ENCODE measurements around the gene SEMA3A.
A peak's percentile ranks its signal among the peaks of the same experiment; 100 is the strongest.

SEMA3A gene

GRCh38 chr7:83952236-83952635 is 242.4 kb downstream of the SEMA3A start:
- H3K4me3 ChIP-seq (ENCODE audit: control insufficient read depth, low read depth, low read length): no peak overlapping the region
- TF ChIP-seq, protein P1, sequence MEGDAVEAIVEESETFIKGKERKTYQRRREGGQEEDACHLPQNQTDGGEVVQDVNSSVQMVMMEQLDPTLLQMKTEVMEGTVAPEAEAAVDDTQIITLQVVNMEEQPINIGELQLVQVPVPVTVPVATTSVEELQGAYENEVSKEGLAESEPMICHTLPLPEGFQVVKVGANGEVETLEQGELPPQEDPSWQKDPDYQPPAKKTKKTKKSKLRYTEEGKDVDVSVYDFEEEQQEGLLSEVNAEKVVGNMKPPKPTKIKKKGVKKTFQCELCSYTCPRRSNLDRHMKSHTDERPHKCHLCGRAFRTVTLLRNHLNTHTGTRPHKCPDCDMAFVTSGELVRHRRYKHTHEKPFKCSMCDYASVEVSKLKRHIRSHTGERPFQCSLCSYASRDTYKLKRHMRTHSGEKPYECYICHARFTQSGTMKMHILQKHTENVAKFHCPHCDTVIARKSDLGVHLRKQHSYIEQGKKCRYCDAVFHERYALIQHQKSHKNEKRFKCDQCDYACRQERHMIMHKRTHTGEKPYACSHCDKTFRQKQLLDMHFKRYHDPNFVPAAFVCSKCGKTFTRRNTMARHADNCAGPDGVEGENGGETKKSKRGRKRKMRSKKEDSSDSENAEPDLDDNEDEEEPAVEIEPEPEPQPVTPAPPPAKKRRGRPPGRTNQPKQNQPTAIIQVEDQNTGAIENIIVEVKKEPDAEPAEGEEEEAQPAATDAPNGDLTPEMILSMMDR (conservative IDR thresholded peaks at IDR 0.05; ENCODE audit: control insufficient read depth, insufficient read depth, low read depth, low read length): no peak
- DNase-seq (ENCODE audit: low read depth): no peak

- TF ChIP-seq, protein P1 (conservative IDR thresholded peaks at IDR 0.05; ENCODE audit: control insufficient read depth, insufficient read depth, low read depth, low read length): peak; percentile 56
- no peak overlapping the region for H3K4me3 ChIP-seq (ENCODE audit: control insufficient read depth, low read depth, low read length)
- DNase-seq (ENCODE audit: low read depth): peak; percentile 19
These were observed 247.3 kb downstream of the SEMA3A start for GRCh38 chr7:83947260-83947659.

DNA sequence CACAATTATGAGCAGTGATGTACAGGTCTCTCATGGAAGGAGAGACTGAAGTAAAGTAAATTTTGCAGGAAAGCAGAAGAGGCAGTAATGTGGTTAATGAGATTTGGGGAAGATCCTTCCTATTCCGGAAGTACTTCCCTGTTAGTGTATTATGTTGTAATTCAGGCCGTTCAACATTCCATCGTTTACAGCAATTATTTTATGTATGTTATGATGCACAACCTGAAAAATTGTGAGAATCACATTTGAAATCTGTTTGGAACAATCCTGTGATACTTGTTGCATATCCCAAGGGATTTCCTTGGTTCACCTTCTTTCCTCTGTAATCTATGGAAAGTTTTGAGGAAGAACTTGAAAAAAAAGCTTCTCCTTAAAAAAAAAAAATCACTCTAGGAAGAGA is 247.8 kb downstream of the SEMA3A start:
- no peak for DNase-seq (ENCODE audit: low read depth)
- TF ChIP-seq, protein P1 (conservative IDR thresholded peaks at IDR 0.05; ENCODE audit: control insufficient read depth, insufficient read depth, low read depth, low read length): no peak

DNA sequence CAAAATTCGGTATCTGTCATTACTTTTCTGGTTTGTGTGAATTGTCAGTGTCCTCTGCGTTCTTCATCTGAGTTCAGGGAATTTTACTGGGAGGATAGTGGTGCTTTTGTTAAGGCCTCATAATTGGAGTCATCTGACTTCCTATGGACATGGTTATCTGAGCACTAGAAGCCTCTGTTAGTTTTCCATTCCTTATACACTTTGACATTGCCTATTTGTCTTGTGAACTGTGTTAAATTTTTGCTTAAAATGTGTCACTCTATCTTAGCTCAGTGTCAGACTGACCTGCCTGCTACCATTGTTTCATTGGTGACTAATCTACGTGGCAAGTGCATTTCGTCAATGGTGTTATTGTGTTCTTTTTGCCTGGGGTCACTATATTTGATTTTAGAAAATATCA is 253.3 kb downstream of the SEMA3A start:
- H3K4me3 ChIP-seq (ENCODE audit: control insufficient read depth, low read depth, low read length): no peak overlapping the region
- no peak for DNase-seq (ENCODE audit: low read depth)
- TF ChIP-seq, protein P1 (conservative IDR thresholded peaks at IDR 0.05; ENCODE audit: control insufficient read depth, insufficient read depth, low read depth, low read length): no peak

More for the DNA sequence above, 247.8 kb downstream of the SEMA3A start:
- H3K4me3 ChIP-seq (ENCODE audit: control insufficient read depth, low read depth, low read length): no peak overlapping the region

DNA sequence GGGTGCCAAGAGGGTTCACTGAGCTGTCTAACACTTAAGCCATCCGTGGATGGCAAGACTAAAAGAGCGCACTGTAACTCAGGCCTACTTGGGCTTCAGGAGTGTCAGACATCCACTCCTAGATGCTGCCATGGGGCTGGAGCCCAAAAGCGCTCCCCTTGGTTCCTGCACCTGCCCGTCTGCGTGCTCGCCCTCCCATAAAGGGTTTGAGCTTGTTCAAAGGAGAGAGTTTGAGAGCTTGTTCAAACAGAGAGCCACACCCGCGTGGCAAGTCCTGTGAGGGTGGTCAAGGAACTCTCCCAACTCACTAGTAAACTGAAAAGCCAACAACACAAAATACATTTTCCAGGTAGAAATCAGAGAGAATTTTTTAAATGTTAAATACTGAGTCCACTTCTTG is 256.7 kb downstream of the SEMA3A start:
- H3K4me3 ChIP-seq (ENCODE audit: control insufficient read depth, low read depth, low read length): no peak overlapping the region
- no peak for DNase-seq (ENCODE audit: low read depth)
- TF ChIP-seq, protein P1 (conservative IDR thresholded peaks at IDR 0.05; ENCODE audit: control insufficient read depth, insufficient read depth, low read depth, low read length): no peak

DNA sequence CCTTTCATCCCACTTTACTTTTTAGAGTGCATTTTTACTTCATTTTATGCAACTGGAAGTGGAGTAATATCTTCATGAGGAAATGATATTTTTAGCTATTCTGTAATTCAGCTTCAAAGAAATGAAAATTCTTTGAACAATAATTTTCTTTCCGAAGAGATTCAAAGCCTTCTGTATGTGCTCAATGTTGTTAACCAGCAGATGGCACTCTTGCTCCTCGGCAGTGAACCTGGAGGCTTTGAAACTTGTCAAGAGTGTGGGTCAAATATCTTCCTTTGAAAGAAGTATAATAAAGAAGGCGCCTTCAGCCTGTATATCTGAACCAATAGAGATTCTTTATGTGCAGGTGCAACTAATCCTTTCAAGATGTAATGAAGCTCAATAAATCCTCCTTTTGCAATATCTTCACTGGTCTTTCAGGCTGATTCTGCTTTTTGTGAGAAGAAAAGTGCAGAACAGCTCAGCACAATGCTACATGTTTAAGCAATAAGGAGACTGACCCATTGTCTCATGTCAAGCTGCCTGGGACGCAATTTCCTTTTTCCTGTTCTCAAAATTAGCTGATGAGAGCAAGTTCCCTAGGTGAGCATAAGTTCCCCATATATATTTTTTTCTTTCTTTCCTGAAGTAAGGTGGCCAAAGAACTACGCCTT is 258.4 kb downstream of the SEMA3A start:
- no peak overlapping the region for H3K4me3 ChIP-seq (ENCODE audit: control insufficient read depth, low read depth, low read length)
- peak; percentile 79 for DNase-seq (ENCODE audit: low read depth)

More for the DNA sequence above, 258.4 kb downstream of the SEMA3A start:
- TF ChIP-seq, protein P1 (conservative IDR thresholded peaks at IDR 0.05; ENCODE audit: control insufficient read depth, insufficient read depth, low read depth, low read length): peak; percentile 98

All from fibroblast of mammary gland (primary cell).